ENCODE results near the gene THBD.

THBD gene

DNA sequence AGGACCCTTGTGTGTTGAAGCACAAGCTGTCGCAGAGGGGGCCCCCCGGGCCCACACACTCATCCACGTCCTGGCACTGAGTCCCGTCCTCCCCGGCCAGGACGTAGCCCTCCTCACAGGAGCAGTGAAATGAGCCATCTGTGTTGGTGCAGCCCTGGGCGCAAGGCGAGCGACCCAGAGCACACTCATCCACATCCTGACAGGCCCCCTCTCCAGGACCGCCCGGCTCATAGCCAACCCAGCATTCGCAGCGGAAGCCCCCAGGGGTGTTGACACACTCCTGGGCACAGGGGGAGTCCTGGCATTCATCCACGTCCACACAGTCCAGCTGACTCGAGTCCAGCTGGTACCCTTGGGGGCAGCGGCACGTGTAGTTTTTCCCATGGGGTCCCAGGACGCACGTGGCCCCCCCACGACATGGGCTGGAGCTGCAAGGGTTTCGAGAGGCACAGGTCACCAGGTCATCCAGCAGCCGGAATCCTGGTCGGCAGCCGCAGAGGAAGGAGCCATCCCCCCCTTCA, 35.4 kb upstream of the THBD start:
- in situ Hi-C loops (cut with HindIII; ENCODE audit: low sequenced_read_pairs): no loop called here
- no peak for DNase-seq (ENCODE audit: low read depth, low spot score)
- no peak for TF ChIP-seq CTCF (IDR thresholded peaks at IDR 0.05; ENCODE audit: low read depth, low read length)
- no peak overlapping the region for H3K4me3 ChIP-seq (ENCODE audit: low read depth, low read length)

DNA sequence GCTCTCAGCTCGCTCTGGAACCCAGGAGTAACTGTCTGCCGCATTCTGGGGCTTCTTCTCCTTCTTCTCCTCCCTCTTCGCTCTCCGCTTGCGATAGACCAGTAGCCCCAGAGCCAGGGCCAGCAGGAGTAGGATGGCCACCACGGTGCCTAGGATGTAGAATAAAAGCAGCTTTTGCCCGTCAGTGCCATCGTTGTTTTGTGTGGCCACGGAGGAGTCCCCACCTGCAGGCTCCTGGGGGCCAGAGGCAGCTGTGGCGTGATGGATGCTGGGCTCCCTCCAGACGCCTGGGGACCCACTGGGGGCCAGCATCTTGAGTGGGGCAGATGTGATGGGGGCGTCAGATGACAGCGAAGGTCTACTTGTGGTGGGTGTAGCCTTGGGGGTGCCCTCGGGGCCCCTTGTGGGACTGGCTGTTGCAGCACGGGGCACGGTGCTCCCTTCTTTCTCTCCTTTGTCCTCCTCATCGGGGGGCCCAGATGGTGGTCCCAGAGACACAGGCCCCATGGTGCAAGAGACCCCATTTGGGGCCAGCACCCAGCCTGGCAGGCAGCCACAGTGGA, 34.9 kb upstream of the THBD start:
- in situ Hi-C loops (cut with HindIII; ENCODE audit: low sequenced_read_pairs): no loop called here
- no peak for DNase-seq (ENCODE audit: low read depth, low spot score)
- TF ChIP-seq CTCF (IDR thresholded peaks at IDR 0.05; ENCODE audit: low read depth, low read length): no peak
- no peak overlapping the region for H3K4me3 ChIP-seq (ENCODE audit: low read depth, low read length)

DNA sequence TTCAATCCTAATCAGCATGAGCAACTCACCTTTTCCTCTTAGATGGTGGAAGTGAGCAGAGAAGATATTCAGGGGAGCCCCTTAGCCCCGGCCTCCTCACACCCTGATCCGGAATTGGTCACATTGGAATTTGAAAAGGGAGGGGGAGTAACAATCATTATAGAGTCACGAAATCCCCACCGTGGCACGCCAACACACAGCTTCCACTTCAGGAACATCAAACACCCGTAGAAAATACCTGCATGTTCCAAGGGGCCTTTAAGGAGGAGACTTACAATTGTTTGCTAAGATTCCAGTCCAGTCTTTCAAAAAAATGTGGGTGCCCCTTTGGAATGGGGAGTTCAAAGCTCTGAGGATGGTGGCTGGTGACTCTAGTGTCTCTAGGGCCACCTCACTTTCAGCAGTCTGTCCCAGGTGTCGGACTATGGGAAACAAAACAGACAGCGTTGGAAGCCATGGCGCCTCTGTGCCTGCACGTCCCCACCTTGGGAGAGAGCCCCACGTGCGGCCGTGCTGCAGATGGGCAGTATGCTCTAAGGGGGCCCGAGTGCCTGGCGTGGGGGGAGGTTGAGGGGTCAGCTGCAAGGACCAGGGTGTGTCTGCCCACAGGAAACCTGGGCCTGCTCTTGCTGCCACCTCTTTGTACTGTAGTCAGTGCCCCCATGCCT, 34.2 kb upstream of the THBD start:
- DNase-seq (ENCODE audit: low read depth, low spot score): no peak
- in situ Hi-C loops (cut with HindIII; ENCODE audit: low sequenced_read_pairs): no loop called here
- H3K4me3 ChIP-seq (ENCODE audit: low read depth, low read length): no peak overlapping the region
- TF ChIP-seq CTCF (IDR thresholded peaks at IDR 0.05; ENCODE audit: low read depth, low read length): no peak

GRCh38 chr20:23082846-23083552, 33.5 kb upstream of the THBD start:
- no peak overlapping the region for H3K4me3 ChIP-seq (ENCODE audit: low read depth, low read length)
- DNase-seq (ENCODE audit: low read depth, low spot score): no peak
- in situ Hi-C loops (cut with HindIII; ENCODE audit: low sequenced_read_pairs): no loop called here
- TF ChIP-seq CTCF (IDR thresholded peaks at IDR 0.05; ENCODE audit: low read depth, low read length): no peak

DNA sequence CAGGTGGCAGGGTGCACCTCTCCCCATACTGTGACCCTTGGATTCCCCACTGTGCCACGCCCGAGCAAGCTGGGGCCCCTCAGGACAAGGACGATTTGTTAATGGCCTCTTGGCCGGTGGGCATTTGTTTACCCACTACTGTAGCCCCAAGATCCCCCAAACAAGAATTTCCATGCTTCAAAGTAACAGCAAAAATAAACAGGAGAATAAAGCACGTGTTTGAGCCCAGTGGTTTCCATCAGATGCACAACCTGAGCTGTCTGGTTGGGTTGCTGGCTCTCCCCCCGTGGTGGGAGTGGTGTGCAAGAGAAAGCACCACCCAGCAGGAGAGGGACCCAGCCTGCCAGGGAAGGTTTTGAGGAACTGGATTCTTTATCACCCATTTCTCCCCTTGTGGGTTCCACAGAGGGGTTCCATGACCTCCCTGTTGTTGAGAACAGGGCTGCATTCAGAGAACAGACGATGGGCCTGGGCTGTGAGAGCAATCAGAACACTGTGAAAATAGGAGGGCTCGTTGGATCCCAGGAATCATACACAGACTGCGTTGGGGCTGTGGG, 31.9 kb upstream of the THBD start:
- no peak for TF ChIP-seq CTCF (IDR thresholded peaks at IDR 0.05; ENCODE audit: low read depth, low read length)
- no peak overlapping the region for H3K4me3 ChIP-seq (ENCODE audit: low read depth, low read length)
- in situ Hi-C loops (cut with HindIII; ENCODE audit: low sequenced_read_pairs): no loop called here
- DNase-seq (ENCODE audit: low read depth, low spot score): no peak

DNA sequence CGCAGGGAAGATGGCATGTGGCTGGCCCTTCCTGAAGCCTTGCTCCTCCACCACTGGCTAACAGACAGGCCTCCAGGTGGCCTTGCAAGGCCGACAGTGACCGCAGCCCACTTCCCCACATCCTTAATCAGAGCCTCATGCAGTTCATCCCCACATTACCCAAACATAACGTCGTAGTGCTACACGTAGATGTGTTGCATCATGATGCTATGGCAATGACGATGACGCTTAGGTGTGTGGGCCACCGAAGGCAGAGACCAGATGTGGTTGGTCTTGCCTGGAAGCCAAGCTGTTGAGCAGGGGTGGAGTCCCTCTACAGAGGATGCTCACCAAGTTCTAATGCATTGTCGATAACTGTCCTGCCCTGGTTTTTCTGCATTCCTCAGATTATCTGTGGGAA, 31.0 kb upstream of the THBD start:
- no peak for TF ChIP-seq CTCF (IDR thresholded peaks at IDR 0.05; ENCODE audit: low read depth, low read length)
- in situ Hi-C loops (cut with HindIII; ENCODE audit: low sequenced_read_pairs): no loop called here
- no peak overlapping the region for H3K4me3 ChIP-seq (ENCODE audit: low read depth, low read length)
- no peak for DNase-seq (ENCODE audit: low read depth, low spot score)

All from astrocyte of the spinal cord (primary cell).